ENCODE results near the gene OTUB2.
A peak's percentile ranks its signal among the peaks of the same experiment; 100 is the strongest.

The OTUB2 gene

DNA sequence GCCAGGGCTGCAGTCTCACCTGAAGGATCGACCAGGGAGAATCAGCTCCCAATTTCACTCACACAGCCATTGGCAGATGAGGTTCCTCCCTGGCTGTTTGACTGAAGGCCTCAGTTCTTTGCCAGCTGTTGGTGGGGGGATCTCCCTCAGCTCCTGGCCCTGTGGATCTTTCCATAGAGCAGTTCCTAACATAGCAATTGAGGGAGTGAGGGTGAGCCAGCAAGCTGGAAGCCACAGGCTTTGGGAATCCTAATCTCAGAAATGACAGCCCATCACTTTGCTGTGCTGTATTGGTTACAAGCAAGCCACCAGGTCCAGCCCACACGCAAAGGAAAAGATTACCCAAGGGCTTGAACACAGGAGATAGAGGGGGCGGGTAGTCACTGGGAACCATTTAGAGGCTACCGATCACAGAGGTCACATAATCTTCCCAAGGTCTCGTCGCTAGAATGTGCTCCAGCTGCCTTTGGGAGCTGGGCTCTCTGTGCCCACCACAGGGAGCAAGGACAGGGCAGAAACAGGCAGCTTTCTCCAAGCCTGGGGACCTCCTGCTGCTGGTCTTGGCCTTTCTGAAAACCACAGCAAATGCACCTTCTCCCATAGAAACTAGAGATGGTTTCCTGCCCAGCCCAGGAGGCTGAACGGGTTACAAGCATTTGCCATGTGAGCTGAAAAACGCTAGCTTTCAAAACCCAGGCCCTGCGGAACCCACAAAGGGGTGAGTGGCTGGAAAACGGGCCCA lies 4.6 kb upstream of the OTUB2 start:
- DNase-seq (ENCODE audit: low spot score), result no peak

- no peak for DNase-seq (ENCODE audit: low spot score)
Observed at GRCh38 chr14:94022532-94023411, 3.4 kb upstream of the OTUB2 start.

DNA sequence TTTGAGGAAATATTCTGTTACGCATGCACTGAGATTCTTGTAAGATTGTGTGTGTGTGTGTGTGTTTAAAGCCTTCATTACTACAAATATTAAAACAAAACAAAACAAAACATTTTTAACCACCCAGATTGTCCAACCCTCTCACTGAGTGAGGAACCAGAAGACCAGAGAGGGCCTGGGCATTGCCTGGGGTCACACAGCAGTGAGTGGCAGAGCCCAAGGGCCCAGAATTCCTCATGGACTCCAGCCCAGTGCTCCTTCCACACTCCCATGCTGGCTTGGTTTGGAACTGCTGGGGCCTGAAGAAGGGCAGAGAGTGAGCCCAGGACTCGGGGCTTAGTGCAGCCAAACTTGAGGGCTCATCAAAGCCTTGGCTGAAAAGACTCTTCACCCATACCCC lies 1.6 kb upstream of the OTUB2 start:
- DNase-seq (ENCODE audit: low spot score), result no peak

DNA sequence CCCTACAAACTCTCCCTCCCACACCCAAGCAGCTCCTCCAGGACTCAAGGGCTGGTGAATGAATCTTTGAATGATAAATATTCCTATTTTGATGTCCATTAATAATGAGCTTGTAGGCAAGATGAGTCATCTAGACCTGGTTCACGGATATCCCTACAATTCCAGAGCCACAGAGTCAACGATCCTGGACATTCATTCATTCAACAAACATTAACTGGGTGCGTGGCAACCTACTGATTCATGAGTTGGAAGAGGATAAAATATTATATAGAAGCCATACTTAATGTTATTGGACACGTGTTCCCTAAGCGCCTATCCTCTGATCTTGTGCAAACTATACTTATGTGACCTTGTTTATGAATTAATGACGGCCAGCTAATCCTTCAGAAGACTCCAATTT lies 420 bp upstream of the OTUB2 start:
- DNase-seq (ENCODE audit: low spot score), result no peak

GRCh38 chr14:94026889-94027469 lies 839 bp downstream of the OTUB2 start:
- DNase-seq (ENCODE audit: low spot score), result no peak

DNA sequence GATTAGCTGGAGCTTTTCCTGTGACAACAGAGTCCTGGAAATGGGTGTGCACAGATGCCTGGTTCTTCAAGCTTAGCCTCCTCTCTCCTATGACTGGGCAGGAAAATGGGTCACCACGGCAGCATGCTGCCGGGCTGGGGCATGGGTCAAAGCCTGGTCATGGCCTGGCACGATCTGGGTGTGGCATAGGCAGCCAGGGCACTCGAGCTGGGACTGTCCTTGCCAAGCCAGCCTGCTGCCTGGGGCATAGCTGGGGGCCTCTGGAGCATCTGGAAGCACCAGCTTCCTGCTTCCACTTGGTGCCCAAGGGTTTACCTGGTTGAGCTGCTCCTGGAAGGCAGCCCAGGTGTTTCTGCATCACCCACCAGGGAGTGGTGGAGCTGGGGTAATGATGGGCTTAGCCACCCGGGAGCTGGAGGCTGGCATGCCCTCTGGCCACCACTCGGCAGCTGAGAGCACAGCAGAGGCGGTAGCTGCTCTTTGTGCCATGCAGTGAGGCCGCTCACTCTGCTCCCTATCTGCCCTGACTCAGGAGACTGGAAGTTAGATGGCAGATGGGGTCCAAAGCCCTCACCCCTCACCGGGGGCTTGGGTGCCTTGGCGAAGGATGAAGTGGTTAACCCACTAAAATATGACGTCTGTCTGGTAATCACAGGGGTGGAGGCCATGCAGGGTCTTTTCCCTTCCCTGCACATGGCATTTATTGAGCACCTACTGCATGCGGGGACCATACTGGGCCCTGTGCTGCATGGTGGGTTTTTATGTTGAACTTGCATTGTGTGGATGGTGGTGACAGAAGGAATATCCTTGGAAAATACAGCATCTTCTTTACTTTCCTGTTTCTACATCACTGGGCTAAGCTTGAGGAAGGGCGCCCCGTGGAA lies 1.7 kb downstream of the OTUB2 start:
- DNase-seq (ENCODE audit: low spot score), result no peak

DNA sequence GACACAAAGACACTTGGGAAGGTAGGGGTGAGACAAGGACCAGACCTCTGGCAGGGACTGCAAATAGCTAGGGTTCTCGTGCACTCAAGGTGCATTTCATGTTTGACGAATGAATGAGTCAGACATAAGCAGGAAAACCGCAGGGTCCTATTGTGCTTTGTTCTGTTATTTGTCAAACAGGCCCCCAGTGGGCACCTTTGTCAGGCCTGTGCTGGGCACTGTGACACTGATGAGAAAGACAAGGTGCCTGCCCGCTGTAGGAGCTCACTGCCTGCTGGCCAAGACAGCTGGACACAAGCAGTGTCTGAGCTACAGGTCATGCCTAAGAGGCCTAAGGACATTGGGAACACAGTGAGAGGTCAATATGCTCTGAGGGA lies 2.3 kb downstream of the OTUB2 start:
- DNase-seq (ENCODE audit: low spot score), result peak; percentile 53

DNA sequence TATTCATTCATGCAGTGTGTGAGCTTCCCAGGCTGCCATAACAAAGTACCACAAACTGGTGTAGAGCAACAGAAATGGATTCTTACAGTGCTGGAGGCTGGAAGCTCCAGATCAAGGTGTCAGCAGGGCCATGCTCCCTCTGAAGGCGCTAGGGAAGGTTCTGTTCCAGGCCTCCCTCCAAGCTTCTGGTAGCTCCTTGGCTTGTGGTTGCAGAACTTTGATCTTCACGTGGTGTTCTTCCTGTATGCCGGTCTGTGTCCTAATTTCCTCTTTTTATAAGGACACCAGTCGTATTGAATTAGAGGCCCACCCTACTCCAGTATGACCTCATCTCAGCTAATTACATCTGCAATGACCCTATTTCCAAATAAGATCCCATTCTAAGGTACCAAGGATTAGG lies 3.1 kb downstream of the OTUB2 start:
- no peak for DNase-seq (ENCODE audit: low spot score)

- no peak for DNase-seq (ENCODE audit: low spot score)
Observed at GRCh38 chr14:94029671-94030203, 3.6 kb downstream of the OTUB2 start.

- no peak for DNase-seq (ENCODE audit: low spot score)
Observed at GRCh38 chr14:94030571-94030970, 4.4 kb downstream of the OTUB2 start.

- DNase-seq (ENCODE audit: low spot score), result no peak
Observed at GRCh38 chr14:94031161-94031882, 5.2 kb downstream of the OTUB2 start.

GRCh38 chr14:94031883-94032279 lies 5.7 kb downstream of the OTUB2 start:
- no peak for DNase-seq (ENCODE audit: low spot score)

DNA sequence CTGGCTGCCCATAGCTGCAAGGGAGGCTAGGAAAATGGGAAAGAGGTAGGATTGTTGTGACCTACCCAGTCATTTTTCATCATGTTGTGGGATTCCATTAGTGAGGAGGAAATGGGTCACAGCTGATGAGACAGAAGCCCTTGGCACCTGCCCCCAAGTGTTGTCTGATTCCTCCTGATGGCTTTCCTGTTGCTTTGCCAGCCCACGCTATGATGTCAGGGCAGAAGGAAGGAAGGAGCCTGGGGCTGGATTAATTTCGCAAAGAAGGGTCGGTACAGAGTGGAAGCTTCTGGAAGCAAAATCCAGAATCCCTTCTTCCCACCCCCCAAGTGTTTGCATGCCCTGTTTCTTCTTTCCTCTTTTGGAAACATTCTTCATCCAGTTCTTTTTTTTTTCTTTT lies 8.7 kb downstream of the OTUB2 start:
- DNase-seq (ENCODE audit: low spot score), result no peak

DNA sequence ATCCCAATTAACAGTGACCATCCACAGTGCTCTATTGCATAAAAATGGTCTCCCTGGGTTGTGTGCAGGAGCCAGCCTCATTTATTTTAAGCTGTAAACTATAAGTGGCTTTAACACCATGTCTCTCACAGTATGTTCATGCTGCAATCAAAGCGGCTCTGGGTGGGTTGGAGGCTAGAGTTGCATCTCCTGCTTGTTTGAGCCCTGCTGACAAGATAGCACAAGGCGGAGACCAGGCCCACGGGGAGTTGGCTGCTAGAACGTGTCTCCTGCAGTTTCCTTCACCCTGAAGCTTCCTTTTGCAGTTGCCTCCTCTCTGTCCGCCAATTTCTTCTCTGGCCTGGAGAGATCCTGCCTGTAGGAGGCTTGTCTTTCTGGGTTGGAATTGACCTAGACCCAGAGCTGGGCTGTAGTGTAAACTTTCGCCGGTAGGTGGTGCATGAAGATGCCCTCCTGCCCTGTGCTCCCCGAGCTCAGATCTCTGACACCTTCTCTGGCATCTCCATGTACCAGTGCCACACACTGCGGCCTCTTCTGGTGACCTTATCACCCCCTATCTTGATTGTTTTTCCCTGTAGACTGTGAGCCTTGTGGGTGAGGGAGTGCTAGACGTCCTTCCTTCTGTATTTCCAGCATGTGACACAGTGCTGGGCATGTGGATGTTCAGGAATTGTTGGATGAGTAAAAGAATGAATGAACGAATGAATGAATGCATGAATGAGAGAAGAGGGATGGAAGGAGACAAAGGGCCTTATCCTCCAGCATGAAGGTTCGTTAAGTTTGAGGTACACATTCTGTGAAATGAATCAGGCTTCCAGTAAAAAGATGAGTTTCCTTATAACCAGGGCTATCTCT lies 10.4 kb downstream of the OTUB2 start:
- DNase-seq (ENCODE audit: low spot score), result peak; percentile 78

DNA sequence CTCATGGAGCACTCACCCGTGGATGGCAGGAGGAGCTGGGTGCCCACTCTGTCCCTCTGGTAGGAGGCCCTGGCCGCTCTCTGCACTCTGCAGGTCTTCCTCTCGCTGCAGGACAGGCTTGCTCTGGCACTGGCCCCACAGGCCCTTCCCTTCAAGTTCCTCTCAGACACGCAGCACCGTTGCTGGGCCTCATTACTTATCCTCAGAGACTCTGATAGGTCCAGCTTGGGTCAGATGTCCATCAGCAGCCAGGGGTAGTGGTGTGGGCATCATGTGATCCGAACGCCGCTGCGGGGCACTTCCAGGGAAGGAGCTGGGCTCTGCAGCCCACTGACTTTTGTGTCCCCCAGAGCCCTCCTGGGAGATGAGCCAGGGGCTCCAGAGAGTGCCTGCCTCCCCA lies 11.8 kb downstream of the OTUB2 start:
- DNase-seq (ENCODE audit: low spot score), result no peak

DNA sequence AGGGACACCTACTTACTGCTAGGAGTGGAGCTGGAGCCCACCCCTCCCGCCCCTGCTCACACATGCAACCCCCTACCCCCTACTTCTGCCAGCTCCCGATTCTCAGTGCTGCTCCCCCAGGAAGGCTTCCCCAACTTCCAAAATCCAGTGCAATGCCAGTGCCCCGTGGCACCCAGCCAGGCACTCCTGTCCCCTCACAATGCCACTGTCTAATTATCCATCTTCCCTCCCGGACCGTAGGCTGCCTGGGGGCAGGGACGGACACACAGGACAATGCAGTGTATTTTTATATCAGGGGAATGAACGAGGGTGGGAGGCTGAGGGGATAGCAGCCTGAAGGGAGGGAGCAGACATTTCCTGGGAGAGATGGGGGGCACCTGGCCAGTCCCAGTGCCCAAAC lies 12.4 kb downstream of the OTUB2 start:
- DNase-seq (ENCODE audit: low spot score), result no peak

DNA sequence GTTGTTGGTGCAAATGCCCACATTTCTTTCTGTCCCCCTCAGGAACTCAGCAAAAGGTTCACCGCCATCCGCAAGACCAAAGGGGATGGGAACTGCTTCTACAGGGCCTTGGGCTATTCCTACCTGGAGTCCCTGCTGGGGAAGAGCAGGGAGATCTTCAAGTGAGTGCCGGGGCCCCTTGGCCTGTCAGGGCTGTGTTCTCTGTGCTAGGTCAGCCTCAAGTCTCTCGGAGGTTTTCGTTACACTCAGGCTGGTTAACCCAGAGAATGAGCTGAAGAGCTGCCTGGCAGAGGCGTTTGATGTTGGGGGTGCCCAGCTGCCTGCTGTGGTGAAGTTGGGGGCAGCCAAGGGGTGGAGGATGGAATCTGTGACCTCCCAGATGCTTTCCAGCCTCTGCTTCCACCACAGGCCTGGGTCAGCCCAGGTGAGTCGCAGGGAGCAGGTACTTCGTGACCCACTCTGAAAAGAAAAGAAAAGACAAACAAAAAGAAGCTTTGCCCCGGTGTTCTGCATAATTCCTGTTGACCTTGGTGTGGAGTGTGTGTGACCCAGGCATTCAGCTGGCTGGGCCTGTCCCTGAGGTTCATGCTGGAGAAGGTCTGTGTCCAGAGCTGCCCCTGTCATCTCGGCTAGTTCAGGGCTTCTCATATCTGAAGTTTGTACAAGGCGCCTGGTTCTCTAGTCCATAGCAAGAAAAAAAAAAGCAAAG lies 12.9 kb downstream of the OTUB2 start:
- DNase-seq (ENCODE audit: low spot score), result no peak

DNA sequence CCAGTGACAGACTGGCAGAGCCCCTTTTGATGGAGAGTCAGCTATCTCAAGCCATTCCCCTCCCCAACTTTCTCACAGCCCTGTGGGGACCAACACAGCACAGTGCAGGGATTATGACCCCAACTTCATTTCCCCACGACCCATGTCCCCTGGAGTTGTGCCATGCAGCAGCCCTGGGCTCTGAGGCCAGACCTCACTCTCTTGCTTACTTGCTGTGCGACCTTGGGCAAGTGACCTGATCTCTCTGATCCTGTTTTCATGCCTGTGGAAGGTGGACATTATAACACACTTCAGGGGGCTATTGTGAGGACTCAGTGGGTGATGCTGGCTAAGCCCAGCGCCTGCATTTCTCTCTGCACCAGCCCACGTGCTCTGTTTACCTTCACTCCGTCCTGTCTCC lies 14.1 kb downstream of the OTUB2 start:
- no peak for DNase-seq (ENCODE audit: low spot score)

- no peak for DNase-seq (ENCODE audit: low spot score)
Observed at GRCh38 chr14:94040796-94041195, 14.7 kb downstream of the OTUB2 start.
